ENCODE results near the gene P2RX1. TPM values are rescaled to one million over a fixed set of nuclear protein-coding genes. Genes with fewer than 3 reads are reported as not detected.
A peak's percentile ranks its signal among the peaks of the same experiment; 100 is the strongest.

Gene P2RX1
- total and polyA plus RNA-seq, 2 experiments from 2014 or later, result 0.31 to 2.2 TPM

DNA sequence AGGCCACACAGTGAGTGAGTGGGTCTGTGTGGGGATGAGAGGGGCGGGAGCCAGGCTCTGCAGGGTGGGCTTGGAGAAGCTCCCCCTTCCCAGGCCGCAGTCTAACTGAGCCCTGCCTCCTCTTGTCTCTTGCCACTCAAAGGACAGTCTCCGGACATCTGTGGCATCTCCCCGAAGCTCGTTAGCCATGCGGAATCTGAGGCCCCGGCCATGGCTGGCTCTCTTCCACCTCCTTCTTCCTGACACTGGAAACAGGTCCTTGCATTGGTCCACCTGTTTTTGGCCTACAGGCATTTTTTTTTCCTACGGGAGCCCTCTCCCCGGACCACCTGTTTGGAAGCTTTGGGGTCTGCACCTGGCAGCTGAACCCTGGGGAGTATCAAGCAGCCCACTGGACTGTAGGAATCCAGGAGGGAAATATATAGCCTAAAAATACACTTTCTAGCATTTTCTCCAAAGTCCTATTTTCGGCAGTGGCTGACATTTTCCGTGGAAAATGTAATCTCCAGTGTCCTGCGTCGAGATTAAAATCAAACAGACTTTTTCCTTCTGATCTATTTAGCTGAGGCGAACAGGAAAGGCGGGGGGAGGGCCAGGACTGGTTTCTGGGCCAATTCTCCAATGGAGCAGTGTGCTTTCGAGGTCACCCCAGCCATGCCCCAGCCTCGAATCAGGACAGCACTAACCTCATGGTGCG lies 38.9 kb upstream of the P2RX1 start:
- Histone ChIP-seq H2AFZ (no peak overlapping the region), H3K4me3 (no peak overlapping the region), H4K20me1 (replicated peaks; ENCODE audit: insufficient read depth) (peaks cover 4% of the 10 kb centered on the region; the same call in 1 of the 2 replicates), H3K27ac (ENCODE audit: low read depth) (peak overlapping the region; percentile 39; the same call in 1 of the 2 replicates), H3F3A (replicated peaks; ENCODE audit: low read depth) (peaks cover 14% of the 10 kb centered on the region; the same call in 1 of the 2 replicates), H3K4me2 (no peak overlapping the region), H3K4me1 (ENCODE audit: insufficient read depth) (peaks cover 34% of the 10 kb centered on the region), H3K27me3 (ENCODE audit: insufficient read depth) (no peaks in the 10 kb centered on the region), H3K79me2 (replicated peaks; ENCODE audit: insufficient read depth) (peaks cover 5% of the 10 kb centered on the region; the same call in 1 of the 2 replicates), H3K9me2 (ENCODE audit: insufficient read depth) (no peaks in the 10 kb centered on the region), H3K36me3 (ENCODE audit: insufficient read depth) (no peaks in the 10 kb centered on the region)
- H3K4me1 Mint-ChIP-seq, result peaks cover 44% of the 10 kb centered on the region
- TF ChIP-seq, protein P1, sequence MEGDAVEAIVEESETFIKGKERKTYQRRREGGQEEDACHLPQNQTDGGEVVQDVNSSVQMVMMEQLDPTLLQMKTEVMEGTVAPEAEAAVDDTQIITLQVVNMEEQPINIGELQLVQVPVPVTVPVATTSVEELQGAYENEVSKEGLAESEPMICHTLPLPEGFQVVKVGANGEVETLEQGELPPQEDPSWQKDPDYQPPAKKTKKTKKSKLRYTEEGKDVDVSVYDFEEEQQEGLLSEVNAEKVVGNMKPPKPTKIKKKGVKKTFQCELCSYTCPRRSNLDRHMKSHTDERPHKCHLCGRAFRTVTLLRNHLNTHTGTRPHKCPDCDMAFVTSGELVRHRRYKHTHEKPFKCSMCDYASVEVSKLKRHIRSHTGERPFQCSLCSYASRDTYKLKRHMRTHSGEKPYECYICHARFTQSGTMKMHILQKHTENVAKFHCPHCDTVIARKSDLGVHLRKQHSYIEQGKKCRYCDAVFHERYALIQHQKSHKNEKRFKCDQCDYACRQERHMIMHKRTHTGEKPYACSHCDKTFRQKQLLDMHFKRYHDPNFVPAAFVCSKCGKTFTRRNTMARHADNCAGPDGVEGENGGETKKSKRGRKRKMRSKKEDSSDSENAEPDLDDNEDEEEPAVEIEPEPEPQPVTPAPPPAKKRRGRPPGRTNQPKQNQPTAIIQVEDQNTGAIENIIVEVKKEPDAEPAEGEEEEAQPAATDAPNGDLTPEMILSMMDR (conservative IDR thresholded peaks at IDR 0.05; ENCODE audit: low read depth in 2 of 2), result no peak
- TF ChIP-seq EZH2phosphoT487 (IDR thresholded peaks at IDR 0.05; ENCODE audit: unreplicated experiment) (no peak), POLR2AphosphoS5 (IDR thresholded peaks at IDR 0.05; ENCODE audit: low read depth) (no peak), ZNF331 (CRISPR knock-in tag; IDR thresholded peaks at IDR 0.05; ENCODE audit: low read depth) (no peak), CREB1 (CRISPR knock-in tag; IDR thresholded peaks at IDR 0.05; ENCODE audit: low read depth) (no peak), STAT1 (IDR thresholded peaks at IDR 0.05; ENCODE audit: unreplicated experiment) (no peak), EZH2 (IDR thresholded peaks at IDR 0.05; ENCODE audit: low read depth, unreplicated experiment) (no peak), ZNF114 (CRISPR knock-in tag; IDR thresholded peaks at IDR 0.05) (no peak)
- TF ChIP-seq, protein P2, sequence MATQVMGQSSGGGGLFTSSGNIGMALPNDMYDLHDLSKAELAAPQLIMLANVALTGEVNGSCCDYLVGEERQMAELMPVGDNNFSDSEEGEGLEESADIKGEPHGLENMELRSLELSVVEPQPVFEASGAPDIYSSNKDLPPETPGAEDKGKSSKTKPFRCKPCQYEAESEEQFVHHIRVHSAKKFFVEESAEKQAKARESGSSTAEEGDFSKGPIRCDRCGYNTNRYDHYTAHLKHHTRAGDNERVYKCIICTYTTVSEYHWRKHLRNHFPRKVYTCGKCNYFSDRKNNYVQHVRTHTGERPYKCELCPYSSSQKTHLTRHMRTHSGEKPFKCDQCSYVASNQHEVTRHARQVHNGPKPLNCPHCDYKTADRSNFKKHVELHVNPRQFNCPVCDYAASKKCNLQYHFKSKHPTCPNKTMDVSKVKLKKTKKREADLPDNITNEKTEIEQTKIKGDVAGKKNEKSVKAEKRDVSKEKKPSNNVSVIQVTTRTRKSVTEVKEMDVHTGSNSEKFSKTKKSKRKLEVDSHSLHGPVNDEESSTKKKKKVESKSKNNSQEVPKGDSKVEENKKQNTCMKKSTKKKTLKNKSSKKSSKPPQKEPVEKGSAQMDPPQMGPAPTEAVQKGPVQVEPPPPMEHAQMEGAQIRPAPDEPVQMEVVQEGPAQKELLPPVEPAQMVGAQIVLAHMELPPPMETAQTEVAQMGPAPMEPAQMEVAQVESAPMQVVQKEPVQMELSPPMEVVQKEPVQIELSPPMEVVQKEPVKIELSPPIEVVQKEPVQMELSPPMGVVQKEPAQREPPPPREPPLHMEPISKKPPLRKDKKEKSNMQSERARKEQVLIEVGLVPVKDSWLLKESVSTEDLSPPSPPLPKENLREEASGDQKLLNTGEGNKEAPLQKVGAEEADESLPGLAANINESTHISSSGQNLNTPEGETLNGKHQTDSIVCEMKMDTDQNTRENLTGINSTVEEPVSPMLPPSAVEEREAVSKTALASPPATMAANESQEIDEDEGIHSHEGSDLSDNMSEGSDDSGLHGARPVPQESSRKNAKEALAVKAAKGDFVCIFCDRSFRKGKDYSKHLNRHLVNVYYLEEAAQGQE (IDR thresholded peaks at IDR 0.05; ENCODE audit: unreplicated experiment), result no peak
- TF ChIP-seq, protein P3, sequence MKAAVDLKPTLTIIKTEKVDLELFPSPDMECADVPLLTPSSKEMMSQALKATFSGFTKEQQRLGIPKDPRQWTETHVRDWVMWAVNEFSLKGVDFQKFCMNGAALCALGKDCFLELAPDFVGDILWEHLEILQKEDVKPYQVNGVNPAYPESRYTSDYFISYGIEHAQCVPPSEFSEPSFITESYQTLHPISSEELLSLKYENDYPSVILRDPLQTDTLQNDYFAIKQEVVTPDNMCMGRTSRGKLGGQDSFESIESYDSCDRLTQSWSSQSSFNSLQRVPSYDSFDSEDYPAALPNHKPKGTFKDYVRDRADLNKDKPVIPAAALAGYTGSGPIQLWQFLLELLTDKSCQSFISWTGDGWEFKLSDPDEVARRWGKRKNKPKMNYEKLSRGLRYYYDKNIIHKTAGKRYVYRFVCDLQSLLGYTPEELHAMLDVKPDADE (IDR thresholded peaks at IDR 0.05), result no peak
- TF ChIP-seq, protein P4, sequence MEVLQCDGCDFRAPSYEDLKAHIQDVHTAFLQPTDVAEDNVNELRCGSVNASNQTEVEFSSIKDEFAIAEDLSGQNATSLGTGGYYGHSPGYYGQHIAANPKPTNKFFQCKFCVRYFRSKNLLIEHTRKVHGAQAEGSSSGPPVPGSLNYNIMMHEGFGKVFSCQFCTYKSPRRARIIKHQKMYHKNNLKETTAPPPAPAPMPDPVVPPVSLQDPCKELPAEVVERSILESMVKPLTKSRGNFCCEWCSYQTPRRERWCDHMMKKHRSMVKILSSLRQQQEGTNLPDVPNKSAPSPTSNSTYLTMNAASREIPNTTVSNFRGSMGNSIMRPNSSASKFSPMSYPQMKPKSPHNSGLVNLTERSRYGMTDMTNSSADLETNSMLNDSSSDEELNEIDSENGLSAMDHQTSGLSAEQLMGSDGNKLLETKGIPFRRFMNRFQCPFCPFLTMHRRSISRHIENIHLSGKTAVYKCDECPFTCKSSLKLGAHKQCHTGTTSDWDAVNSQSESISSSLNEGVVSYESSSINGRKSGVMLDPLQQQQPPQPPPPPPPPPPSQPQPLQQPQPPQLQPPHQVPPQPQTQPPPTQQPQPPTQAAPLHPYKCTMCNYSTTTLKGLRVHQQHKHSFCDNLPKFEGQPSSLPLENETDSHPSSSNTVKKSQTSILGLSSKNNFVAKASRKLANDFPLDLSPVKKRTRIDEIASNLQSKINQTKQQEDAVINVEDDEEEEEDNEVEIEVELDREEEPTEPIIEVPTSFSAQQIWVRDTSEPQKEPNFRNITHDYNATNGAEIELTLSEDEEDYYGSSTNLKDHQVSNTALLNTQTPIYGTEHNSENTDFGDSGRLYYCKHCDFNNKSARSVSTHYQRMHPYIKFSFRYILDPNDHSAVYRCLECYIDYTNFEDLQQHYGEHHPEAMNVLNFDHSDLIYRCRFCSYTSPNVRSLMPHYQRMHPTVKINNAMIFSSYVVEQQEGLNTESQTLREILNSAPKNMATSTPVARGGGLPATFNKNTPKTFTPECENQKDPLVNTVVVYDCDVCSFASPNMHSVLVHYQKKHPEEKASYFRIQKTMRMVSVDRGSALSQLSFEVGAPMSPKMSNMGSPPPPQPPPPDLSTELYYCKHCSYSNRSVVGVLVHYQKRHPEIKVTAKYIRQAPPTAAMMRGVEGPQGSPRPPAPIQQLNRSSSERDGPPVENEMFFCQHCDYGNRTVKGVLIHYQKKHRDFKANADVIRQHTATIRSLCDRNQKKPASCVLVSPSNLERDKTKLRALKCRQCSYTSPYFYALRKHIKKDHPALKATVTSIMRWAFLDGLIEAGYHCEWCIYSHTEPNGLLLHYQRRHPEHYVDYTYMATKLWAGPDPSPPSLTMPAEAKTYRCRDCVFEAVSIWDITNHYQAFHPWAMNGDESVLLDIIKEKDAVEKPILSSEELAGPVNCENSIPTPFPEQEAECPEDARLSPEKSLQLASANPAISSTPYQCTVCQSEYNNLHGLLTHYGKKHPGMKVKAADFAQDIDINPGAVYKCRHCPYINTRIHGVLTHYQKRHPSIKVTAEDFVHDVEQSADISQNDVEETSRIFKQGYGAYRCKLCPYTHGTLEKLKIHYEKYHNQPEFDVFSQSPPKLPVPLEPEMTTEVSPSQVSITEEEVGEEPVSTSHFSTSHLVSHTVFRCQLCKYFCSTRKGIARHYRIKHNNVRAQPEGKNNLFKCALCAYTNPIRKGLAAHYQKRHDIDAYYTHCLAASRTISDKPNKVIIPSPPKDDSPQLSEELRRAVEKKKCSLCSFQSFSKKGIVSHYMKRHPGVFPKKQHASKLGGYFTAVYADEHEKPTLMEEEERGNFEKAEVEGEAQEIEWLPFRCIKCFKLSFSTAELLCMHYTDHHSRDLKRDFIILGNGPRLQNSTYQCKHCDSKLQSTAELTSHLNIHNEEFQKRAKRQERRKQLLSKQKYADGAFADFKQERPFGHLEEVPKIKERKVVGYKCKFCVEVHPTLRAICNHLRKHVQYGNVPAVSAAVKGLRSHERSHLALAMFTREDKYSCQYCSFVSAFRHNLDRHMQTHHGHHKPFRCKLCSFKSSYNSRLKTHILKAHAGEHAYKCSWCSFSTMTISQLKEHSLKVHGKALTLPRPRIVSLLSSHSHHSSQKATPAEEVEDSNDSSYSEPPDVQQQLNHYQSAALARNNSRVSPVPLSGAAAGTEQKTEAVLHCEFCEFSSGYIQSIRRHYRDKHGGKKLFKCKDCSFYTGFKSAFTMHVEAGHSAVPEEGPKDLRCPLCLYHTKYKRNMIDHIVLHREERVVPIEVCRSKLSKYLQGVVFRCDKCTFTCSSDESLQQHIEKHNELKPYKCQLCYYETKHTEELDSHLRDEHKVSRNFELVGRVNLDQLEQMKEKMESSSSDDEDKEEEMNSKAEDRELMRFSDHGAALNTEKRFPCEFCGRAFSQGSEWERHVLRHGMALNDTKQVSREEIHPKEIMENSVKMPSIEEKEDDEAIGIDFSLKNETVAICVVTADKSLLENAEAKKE (CRISPR knock-in tag; IDR thresholded peaks at IDR 0.05), result no peak
- peaks cover 18% of the 10 kb centered on the region for H3K27me3 Mint-ChIP-seq (ENCODE audit: insufficient read depth, low read depth, poor library complexity)
- no peak overlapping the region for H3K27ac Mint-ChIP-seq
- no peak for DNase-seq (ENCODE audit: low spot score)
- no peak overlapping the region for H3K4me3 Mint-ChIP-seq
- no peak for ATAC-seq
- H3K36me3 Mint-ChIP-seq (ENCODE audit: low read depth), result no peaks in the 10 kb centered on the region
- no peaks in the 10 kb centered on the region for H3K9me3 Mint-ChIP-seq
